DMS 273 treated with DMSO at 0.1 percent for 48 hours (cell line): ENCODE measurements around the gene PPL.
"Not testable (repeated sequence)": the region's sequence is repeated elsewhere in the genome, so short reads cannot be mapped to it uniquely, and the experiment has no call there.

ENCODE experiments used
- DNase-seq: peaks from one replicate; lab custom pipeline; 2025; lab: John Stamatoyannopoulos, UW

PPL gene

GRCh38 chr16:4957720-4958509, 21.0 kb upstream of the PPL start, which contains the start of gene SEC14L5:
TSS of gene SEC14L5 (plus strand) at chr16:4958330. CDS start at chr16:4959324, 994 bp downstream.
- DNase-seq, result peak; percentile 94

DNA sequence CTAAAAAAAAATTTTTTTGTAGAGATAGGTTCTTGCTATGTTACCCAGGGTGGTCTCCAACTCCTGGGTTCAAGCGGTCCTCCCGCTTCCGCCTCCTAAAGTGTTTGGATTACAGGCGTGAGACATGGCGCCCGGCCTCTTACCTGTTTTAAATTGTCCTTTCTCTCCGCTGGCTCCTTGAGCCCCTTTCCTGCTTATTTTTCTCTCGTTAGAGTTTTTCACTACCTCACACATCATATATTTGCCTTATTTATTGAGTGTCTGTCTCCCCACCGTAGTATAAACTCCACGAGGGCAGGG, 20.4 kb upstream of the PPL start:
- DNase-seq, result no peak

DNA sequence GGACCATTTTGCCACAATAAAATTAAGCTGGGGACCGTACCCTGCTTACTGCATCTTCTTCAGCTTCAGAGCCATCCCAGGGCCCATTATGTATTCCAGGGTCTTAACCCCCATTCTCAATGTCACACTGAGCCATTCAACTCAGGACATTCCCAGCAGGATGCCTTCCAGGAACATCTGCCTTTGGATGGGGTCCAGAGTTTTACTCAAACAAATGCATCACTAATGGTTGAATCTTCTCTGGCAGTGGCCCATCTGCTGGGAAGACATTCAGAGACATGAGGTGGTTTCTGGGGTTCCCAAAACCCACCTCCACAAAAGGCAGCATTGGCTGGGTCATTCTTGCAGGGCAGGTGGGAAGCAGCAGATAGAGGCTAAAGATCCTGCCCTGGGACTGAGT, 17.8 kb upstream of the PPL start:
- no peak for DNase-seq

DNA sequence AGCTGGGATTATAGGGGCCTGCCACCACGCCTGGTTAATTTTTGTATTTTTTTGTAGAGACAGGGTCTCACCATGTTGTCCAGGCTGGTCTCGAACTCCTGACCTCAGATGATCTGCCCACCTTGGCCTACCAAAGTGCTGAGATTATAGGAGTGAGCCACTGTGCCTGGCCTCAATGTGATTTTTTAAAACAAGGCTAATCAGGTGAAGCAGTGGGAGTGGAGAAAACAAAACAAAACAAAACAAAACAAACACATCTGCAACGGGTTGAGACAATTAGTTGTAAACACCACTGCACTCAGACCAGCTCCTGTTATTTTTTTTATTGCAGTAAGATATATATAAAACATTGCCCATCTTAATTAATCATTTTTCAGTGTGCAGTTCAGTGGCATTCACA, 14.6 kb upstream of the PPL start:
- DNase-seq, result not testable (repeated sequence)

DNA sequence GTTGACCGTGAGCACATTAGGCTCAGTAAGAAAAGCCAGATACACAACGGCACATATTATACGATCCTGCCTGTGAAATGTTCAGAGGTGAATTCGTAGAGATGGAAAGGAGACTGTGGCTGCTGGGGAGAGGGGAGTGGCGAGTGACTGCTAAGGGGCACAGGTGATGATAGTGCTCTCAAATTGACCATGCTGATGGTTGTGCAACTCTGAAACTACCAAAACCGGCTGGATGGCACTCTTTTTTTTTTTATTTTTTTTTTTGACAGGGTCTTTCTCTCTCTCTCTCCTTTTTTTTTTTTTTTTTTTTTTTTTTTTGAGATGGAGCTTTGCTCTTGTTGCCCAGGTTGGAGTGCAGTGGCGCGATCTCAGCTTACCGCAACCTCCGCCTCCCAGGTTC, 13.0 kb upstream of the PPL start:
- DNase-seq, result no peak

DNA sequence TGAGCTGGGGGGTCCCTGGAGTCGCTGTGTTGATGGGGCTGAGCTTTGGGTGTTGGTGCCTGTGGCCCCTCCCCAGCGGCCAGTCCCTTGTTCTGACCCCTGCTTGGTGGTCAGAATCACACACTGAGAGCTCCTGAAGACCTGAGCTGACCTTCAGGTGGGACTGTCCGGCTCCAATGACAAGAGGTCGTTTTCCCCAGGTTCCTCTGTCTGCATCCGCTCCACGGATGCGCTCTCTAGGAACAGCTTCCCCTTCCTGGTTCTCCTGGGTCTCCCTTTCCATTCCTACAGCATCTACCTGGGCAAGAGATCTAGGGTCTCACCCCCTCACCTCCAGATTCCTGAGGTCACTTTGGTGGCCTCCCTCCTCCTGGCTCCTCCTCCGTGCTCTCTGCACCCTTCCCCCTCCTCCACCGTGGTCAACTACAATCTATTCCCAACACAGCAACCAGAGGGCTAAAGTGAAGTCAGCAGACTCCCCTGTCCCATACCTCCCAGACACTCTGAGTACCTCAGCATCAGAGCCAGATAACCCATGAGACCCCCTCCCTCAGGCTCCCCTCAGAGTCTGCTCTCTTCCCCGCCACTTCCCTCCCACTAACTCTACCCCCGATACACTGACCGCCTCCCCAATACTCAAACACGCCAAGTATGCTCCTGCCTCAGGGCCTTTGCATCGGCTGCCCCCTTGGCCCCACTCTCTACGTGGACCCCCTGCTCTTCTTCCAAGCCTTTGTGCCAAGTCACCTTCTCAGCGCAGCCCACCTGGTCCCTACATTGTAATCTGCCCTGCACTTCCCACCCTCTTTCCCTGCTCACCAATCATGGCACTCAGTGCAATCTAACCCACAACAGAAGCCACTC, 12.2 kb upstream of the PPL start:
- no peak for DNase-seq

DNA sequence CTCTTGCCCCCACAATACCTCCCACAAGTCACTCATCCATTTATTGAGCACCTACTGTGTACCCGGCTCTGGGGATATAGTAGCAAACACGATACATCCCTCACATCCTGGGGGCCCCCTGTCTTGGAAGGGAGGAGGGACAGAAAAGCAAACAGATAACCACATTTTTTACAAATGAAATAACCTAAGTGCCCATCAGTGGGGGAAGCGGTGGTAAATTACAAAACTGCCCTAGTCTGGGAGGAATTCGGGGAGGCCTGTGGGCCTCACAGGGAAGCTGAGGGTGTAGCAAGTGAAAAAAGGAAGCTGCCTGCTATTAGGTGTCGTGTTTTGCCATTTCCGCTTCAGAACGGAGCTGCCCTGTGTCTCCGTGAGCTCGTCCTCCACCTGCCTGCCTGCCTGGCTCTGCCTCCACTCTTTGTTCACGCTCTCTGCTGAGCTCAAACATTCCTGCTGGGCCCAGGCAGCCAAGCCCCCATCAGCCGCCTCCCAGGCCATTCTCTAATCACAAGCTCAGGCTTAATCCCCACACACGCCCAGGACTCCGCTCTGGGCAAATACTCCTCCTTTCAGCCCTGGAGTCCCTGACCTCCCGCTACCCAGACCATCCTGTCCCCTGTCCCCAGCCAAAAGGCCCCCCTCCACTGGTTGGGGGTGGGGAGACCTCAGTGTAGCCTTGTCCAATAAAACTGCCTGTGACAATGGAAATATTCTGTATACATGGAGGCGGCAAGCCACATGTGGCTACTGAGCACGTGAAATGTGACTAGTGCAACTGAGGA, 11.0 kb upstream of the PPL start:
- DNase-seq, result no peak

DNA sequence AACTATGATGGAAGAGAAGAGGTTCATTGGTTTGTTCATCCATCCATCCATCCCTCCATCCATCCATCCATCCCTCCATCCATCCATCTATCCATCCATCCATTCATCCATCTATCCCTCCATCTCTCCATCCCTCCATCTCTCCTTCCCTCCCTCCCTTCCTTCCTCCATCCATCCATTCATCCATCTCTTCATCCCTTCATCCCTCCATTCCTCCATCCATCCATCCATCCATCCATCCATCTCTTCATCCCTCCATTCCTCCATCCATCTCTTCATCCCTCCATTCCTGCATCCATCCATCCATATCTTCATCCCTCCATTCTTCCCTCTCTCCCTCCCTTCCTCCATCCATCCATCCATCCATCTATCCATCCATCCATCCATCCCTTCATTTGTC, 10.0 kb upstream of the PPL start:
- no peak for DNase-seq

DNA sequence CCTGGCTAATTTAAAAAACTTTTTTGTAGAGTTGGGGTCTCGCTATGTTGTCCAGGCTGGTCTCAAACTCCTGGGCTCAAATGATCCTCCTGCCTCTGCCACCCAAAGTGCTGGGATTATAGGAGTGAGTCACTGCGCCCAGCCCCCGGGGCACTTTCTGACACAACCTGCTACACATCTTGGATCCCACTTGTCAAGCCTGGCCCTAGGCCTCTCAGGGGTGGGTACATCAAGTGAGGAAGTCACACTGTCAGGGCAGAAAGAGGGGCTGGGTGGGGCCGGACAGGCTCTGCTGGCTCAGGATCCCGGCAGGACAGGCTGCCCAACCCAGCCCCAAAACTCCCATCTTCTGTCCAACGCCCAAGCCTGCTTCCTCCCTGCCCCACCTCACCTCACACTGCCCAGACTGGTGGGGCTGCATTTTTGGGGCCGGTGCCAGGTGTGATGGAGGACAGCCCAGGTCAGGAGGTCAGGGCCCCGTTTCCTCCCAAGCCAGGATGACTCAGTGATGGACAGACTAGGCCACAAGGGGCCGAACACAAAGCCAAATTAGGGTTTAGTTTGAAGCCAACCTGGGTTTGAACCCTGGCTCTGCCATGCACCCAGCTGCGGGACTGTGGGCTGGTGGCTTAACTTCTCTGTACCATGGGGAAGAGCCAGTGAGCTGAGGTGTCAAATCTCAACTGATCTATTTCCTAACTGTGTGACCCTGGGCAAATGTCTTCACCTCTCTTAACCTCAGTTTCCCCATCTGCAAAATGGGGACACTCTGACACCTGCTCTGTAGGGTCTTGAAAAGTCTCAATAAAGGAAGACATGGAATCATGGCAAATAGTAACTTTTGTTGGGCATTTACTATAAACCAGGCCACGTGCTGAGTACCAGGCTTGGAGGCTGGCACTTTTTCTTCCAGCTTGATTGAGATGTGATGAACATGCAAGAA, 8.9 kb upstream of the PPL start:
- DNase-seq, result no peak

GRCh38 chr16:4944333-4945281, 7.7 kb upstream of the PPL start:
- peak; percentile 91 for DNase-seq

GRCh38 chr16:4942481-4942880, 5.5 kb upstream of the PPL start:
- no peak for DNase-seq

DNA sequence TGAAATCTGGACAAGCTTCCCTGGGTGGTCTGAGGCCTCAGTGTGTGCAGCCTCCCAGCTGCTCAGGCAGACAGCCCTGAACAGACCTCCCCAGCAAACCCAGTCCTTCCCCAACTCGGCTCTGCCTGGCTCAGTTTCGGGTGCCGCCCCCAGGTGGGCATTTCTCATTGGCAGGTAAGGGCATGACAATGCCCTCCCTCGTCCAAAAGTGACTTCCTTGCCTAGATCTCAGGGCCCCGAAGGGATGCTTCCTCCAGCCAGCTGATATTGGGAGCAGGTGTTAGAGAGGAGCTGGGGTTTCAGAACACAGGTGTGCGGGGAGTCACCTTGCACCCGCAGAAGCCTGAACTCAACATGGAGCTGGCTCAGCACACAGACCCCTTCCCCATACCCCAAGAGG, 3.8 kb upstream of the PPL start:
- DNase-seq, result no peak

DNA sequence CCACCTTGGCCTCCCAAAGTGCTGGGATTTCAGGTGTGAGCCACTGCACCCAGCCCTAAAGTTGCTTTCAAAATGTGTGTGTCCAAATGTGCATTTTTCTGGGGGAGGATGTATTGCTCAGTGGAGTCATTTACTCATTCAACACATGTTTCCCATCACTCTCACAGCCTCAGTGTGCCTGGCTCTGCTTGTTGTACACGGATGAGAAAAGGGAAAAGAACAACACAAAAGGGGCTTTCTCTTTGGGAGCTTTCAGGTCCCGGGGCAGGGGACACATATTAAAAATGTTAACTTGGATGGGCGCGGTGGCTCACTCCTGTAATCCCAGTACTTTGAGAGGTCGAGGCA, 1.7 kb upstream of the PPL start:
- DNase-seq, result no peak

- no peak for DNase-seq
Observed at GRCh38 chr16:4937782-4938682, 1.1 kb upstream of the PPL start.

DNA sequence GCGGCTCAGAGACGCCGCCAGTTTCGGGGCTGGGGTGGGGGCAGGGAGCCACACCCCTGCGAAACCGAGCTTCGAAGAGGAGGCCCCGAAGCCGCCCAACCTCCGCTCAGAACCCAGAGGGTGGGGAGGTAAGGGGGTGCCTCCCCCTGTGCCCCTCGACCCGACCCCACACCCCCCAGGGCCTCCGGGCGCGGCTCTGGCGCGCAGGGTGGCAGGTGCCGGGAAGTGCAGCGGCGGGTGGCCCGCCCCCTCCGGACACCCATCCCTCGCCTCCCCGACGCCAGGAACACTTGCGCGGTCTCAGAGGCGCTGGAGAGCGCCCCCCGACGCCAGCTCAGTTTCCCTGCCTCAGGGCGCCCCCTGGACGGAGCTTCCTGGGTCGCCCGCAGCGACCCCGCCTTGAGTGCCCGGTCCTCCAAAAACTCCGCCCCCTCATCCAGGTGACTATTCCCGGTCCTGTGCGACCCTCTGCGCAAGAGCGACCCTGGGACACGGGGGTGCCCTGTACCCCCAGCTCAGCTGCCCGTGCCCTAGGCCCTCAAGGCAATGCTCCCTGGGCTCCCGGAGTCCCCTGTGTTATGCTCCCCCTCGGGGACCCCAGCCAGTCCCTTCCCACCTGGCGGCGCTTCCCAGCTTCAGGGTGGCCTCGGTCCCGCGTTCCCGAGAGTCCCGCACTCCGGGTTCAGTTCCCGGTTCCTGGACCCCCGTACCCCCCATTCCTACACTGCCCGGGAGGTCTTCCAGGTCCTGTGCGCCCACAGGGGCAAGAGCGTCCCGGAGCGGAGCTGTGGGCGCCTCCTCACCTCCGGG, 562 bp downstream of the PPL start:
- no peak for DNase-seq

DNA sequence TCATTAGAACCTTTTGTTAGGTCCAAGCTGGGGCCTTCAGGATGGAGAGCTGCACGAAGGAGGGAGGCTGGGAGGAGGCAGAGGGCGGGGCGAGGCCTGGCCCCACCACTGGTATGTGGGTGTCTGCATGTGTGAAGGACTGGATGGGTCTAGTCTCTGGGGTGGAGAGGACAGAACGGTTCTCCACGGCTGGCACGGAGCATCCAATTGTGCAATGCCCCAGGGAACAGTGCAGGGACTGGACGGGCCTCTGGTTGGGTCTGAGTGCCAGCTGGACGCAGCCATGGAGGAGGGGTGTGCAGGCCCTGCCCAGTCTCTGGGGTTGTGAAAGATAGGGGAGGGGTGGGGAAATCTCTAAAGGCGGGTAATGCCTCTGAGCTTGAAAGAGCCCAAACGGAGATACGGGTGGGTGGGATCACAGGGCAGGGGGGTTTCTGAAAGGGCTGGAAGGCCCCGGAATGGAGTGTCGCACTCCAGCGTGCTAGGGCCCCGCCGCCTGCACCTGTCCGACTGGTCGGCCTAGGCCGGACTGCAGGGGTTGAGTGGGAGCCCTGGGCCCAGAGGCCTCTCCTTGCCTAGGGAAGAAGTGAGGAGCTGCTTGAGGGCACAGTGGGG, 1.6 kb downstream of the PPL start:
- DNase-seq, result no peak

DNA sequence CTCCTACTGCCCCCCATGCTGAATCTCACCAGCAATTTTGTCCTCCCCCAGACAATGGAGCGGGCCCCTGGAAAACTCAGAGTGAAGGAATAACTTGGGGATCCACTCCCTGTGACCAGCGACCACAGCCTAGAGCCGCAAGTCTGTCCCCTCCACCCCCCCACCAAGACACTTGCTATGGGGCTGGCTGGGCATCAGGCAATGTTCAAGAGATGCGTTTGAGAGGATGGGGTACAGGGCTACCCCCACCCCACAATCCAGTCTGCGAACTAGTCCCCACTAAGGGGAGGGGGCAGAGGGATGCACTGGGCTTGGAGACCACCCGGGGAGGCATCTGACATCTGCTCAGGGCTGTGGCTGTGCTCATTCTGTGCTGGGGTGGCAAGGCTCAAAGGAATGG, 2.4 kb downstream of the PPL start:
- DNase-seq, result no peak

- DNase-seq, result no peak
Observed at GRCh38 chr16:4933871-4934395, 3.0 kb downstream of the PPL start.
